Epithelial cell of proximal tubule (primary cell): ENCODE measurements around the gene SH2D5. TPM values are rescaled to one million over a fixed set of nuclear protein-coding genes. Genes with fewer than 3 reads are reported as not detected.

Experiments
- DNase-seq: peaks from one replicate; pipeline ENCODE4 v3.0.0-alpha.2; 2011; ENCODE audit warnings: low read depth
- H3K4me3 ChIP-seq: 2 replicates; pipeline ENCODE4 v1.5.1; 2011; ENCODE audit warnings: low read depth, mild to moderate bottlenecking, low read length
- CTCF ChIP-seq: conservative IDR thresholded peaks from 2 replicates; pipeline ENCODE4 v1.5.1; 2012; ENCODE audit warnings: low read depth, mild to moderate bottlenecking, low read length
- total RNA-seq: library from RNA; depleted of rRNA; stranded (reverse); fragments of >200 nt; gene quantifications from 2 replicates; pipeline ENCODE4 v1.2.3, GENCODE V29; 2015

The SH2D5 gene
- total RNA-seq, 1 donor from 2014 or later, result 15.2 TPM

- H3K4me3 ChIP-seq, result no peak overlapping the region
- TF ChIP-seq CTCF, result no peak
- no peak for DNase-seq
Observed at GRCh38 chr1:20699558-20699957, 32.9 kb downstream of the SH2D5 start.

GRCh38 chr1:20698195-20698910 is 34.1 kb downstream of the SH2D5 start:
- TF ChIP-seq CTCF, result no peak
- DNase-seq, result no peak
- H3K4me3 ChIP-seq, result no peak overlapping the region

- DNase-seq, result no peak
- no peak for TF ChIP-seq CTCF
- no peak overlapping the region for H3K4me3 ChIP-seq
Observed at GRCh38 chr1:20697563-20697962, 34.9 kb downstream of the SH2D5 start.

- DNase-seq, result no peak
- peak overlapping the region; percentile 62 for H3K4me3 ChIP-seq
- peak; percentile 74 for TF ChIP-seq CTCF
Observed at GRCh38 chr1:20696397-20697333, 35.8 kb downstream of the SH2D5 start.

- TF ChIP-seq CTCF, result no peak
- H3K4me3 ChIP-seq, result no peak overlapping the region
- no peak for DNase-seq
Observed at GRCh38 chr1:20695515-20695914, 37.0 kb downstream of the SH2D5 start.

GRCh38 chr1:20693623-20694022 is 38.9 kb downstream of the SH2D5 start:
- no peak for TF ChIP-seq CTCF
- no peak for DNase-seq
- H3K4me3 ChIP-seq, result no peak overlapping the region
